Nephron (organoid): Measurements from ENCODE around the gene VSTM2B.
A peak's percentile ranks its signal among the peaks of the same experiment; 100 is the strongest.

Source experiments
- H3K27ac Mint-ChIP-seq, 3 experiments: 2 replicates each; pipeline ENCODE4 v1.8.0; 2020; ENCODE audit warnings: mixed read lengths in 3 of 3, mild to moderate bottlenecking in 2 of 3, moderate library complexity in 1 of 3
- H3K27me3 Mint-ChIP-seq: 2 replicates; pipeline ENCODE4 v1.8.0; 2021; ENCODE audit warnings: low read depth, mild to moderate bottlenecking, moderate library complexity, mixed read lengths
- H3K36me3 Mint-ChIP-seq: 2 replicates; pipeline ENCODE4 v1.8.0; 2020; ENCODE audit warnings: low read depth, mixed read lengths
- H3K4me1 Mint-ChIP-seq: 2 replicates; pipeline ENCODE4 v1.8.0; 2020; ENCODE audit warnings: mixed read lengths
- H3K4me3 Mint-ChIP-seq, 3 experiments: 2 replicates each; pipeline ENCODE4 v1.8.0; 2020; ENCODE audit warnings: mild to moderate bottlenecking in 3 of 3, mixed read lengths in 3 of 3, moderate library complexity in 2 of 3
- H3K9me3 Mint-ChIP-seq: 2 replicates; pipeline ENCODE4 v1.8.0; 2020; ENCODE audit warnings: mixed read lengths
- TF ChIP-seq, protein P1 (sequence below), 3 experiments: fragments of 200-600 bp; sonication (generic); IDR thresholded peaks; one replicate each; pipeline ENCODE4 v1.5.0; 2021; ENCODE audit warnings: antibody characterized with exemption in 3 of 3; ENCODE audit not compliant: unreplicated experiment in 3 of 3

The VSTM2B gene

DNA sequence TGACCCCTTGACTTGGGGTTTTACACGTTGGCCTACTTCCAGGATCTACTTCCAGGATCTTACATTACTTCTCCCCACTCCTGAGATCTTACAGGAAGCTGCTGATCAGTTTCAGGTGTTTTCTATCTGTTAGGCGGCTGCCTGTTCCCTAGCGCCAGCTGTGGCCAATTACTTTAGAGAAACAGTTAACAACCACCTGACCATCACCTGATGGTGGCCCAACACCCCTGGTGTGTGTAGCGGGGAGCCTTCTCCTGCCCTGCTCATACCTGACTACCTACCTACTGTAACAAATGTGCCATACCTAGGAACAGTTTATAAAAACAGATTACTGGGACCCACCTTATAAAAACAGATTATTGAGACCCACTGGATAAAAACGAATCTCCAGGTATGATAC lies 77.5 kb downstream of the VSTM2B start:
- H3K27ac Mint-ChIP-seq: no peak overlapping the region
- peaks cover 16% of the 10 kb centered on the region for H3K27me3 Mint-ChIP-seq
- no peaks in the 10 kb centered on the region for H3K36me3 Mint-ChIP-seq
- TF ChIP-seq, protein P1, sequence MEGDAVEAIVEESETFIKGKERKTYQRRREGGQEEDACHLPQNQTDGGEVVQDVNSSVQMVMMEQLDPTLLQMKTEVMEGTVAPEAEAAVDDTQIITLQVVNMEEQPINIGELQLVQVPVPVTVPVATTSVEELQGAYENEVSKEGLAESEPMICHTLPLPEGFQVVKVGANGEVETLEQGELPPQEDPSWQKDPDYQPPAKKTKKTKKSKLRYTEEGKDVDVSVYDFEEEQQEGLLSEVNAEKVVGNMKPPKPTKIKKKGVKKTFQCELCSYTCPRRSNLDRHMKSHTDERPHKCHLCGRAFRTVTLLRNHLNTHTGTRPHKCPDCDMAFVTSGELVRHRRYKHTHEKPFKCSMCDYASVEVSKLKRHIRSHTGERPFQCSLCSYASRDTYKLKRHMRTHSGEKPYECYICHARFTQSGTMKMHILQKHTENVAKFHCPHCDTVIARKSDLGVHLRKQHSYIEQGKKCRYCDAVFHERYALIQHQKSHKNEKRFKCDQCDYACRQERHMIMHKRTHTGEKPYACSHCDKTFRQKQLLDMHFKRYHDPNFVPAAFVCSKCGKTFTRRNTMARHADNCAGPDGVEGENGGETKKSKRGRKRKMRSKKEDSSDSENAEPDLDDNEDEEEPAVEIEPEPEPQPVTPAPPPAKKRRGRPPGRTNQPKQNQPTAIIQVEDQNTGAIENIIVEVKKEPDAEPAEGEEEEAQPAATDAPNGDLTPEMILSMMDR (IDR thresholded peaks at IDR 0.05; ENCODE audit: unreplicated experiment in 3 of 3): no peak
- H3K4me3 Mint-ChIP-seq: peak overlapping the region in 1 of 3 experiments; percentile 44
- peaks cover 10% of the 10 kb centered on the region for H3K4me1 Mint-ChIP-seq
- H3K9me3 Mint-ChIP-seq: no peaks in the 10 kb centered on the region

DNA sequence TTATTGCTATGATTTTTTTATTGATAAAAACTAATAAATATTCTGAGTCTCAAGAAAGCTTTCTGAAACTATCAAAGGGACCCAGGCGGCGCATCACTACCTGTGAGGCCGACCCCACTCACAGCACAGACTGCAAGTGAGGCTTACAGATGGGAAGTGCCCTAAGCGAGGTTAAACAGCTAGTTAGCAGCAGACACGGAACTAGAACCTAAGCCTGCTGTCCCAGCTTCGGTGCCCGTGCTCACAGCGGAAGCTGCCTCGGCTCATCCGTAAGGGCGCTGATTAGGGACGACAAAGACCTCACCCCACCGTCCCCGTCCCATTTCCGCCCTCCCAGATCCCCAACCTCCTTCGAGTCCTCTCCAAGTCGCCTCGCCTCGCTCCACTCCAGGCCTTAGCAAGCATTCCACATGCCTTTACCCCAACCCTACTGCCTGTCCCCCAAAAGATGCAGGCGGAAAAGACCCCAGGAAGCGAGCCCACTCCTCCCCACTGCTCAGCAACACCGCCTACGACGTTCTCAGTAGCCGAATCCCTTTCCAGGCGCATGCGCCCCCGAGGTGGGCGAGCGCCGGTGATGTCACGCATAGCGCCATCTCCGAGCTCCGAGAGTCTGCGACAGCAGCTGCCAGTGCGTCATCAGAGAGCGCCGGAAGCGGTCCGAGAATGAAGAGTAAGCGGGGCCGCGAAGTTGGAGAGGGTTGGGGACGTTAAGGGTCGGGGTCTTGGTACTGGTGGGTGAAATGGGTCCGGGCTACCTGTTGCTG lies 80.0 kb downstream of the VSTM2B start, which contains the start of gene POP4:
Gene POP4 (plus strand): TSS at position 631 of the 767 bp plus-strand sequence. CDS start 36 bp downstream, at position 667.
- peak within 1 kb of the TSS; percentile 98 to 99 (median 99) for H3K4me3 Mint-ChIP-seq
- no peaks in the 10 kb centered on the region for H3K9me3 Mint-ChIP-seq
- peaks cover 13% of the 10 kb centered on the region for H3K4me1 Mint-ChIP-seq
- peak within 1 kb of the TSS; percentile 96 to 99 (median 99) for H3K27ac Mint-ChIP-seq
- TF ChIP-seq, protein P1 (IDR thresholded peaks at IDR 0.05; ENCODE audit: unreplicated experiment in 3 of 3): no peak
- peaks cover 5% of the 10 kb centered on the region for H3K27me3 Mint-ChIP-seq
- peaks cover 7% of the 10 kb centered on the region for H3K36me3 Mint-ChIP-seq

DNA sequence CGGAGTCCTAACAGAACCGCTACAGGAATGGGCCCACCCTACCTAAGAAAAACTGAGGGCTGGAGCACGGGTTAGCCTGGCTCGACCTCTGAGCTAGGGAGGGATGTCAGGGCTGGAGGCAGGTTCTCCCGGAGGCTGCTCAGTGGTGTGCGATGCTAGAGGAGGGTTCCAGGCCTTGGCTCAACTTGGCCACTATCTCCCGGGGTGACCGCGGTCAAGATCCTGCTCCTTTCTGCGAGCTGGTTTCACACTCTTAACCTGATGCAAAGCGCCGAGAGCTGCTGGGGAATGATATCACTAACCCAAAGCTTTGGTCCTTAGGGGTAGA lies 80.6 kb downstream of the VSTM2B start:
- no peaks in the 10 kb centered on the region for H3K27me3 Mint-ChIP-seq
- H3K9me3 Mint-ChIP-seq: no peaks in the 10 kb centered on the region
- TF ChIP-seq, protein P1 (IDR thresholded peaks at IDR 0.05; ENCODE audit: unreplicated experiment in 3 of 3): no peak
- peak overlapping the region; percentile 98 to 99 (median 99) for H3K4me3 Mint-ChIP-seq
- H3K27ac Mint-ChIP-seq: peak overlapping the region; percentile 96 to 99 (median 99)
- H3K36me3 Mint-ChIP-seq: peaks cover 7% of the 10 kb centered on the region
- peaks cover 13% of the 10 kb centered on the region for H3K4me1 Mint-ChIP-seq

DNA sequence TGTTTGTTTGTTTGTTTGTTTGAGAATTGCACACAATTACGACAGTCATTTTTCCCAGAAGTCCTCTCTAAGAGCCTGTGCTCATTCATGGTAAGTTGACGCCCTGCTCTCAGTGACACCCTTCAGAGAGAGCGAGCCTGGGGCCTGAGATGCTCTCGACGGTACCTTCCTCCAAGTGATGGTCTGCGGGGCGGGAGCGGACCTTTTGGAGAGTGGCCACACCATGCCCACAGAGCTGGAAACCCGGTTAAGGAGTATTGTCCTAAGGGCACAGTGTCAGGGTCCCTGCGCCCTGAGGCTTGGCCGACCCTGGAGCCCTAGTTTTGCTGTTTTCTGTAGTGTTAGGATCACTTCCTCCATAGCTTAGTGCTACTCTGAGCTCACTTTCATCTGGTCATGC lies 83.8 kb downstream of the VSTM2B start:
- no peak overlapping the region for H3K27ac Mint-ChIP-seq
- H3K4me3 Mint-ChIP-seq: peak overlapping the region in 2 of 3 experiments; percentile 23 to 43
- H3K27me3 Mint-ChIP-seq: no peaks in the 10 kb centered on the region
- peaks cover 23% of the 10 kb centered on the region for H3K36me3 Mint-ChIP-seq
- H3K9me3 Mint-ChIP-seq: no peaks in the 10 kb centered on the region
- peaks cover 13% of the 10 kb centered on the region for H3K4me1 Mint-ChIP-seq
- TF ChIP-seq, protein P1 (IDR thresholded peaks at IDR 0.05; ENCODE audit: unreplicated experiment in 3 of 3): no peak

DNA sequence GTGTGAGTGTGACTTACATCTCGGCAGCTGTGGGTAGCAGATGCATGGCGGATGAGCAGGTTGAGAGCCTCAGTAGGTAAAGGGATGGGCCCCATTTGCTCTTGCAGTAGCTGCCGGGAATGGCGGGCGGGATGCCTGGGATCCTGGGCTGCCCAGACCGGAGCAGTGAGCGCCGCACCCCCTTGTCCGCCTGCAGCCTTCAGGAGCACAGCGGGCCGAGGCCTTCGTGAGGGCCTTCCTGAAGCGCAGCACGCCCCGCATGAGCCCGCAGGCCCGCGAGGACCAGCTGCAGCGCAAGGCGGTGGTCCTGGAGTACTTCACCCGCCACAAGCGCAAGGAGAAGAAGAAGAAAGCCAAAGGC lies 84.4 kb downstream of the VSTM2B start:
- H3K27me3 Mint-ChIP-seq: no peaks in the 10 kb centered on the region
- peaks cover 27% of the 10 kb centered on the region for H3K36me3 Mint-ChIP-seq
- no peaks in the 10 kb centered on the region for H3K9me3 Mint-ChIP-seq
- H3K27ac Mint-ChIP-seq: no peak overlapping the region
- TF ChIP-seq, protein P1 (IDR thresholded peaks at IDR 0.05; ENCODE audit: unreplicated experiment in 3 of 3): no peak
- peaks cover 13% of the 10 kb centered on the region for H3K4me1 Mint-ChIP-seq
- no peak overlapping the region for H3K4me3 Mint-ChIP-seq
